Left colon (tissue), 2 donors: ENCODE data around the gene SLC35G6. TPM values are rescaled to one million over a fixed set of nuclear protein-coding genes. Genes with fewer than 3 reads are reported as not detected.
A peak's percentile ranks its signal among the peaks of the same experiment; 100 is the strongest.
"Not testable (repeated sequence)": the region's sequence is repeated elsewhere in the genome, so short reads cannot be mapped to it uniquely, and the experiment has no call there.

Source experiments
- ATAC-seq: fragments of 200-7000 bp; cut with Tn5 transposase; one replicate; pipeline ENCODE4 v1.9.1; 2020; ENCODE audit warnings: mild to moderate bottlenecking, moderate library complexity
- DNase-seq, 2 donors: peaks; one replicate each; pipeline ENCODE4 v3.0.0-alpha.2; 2020
- intact Hi-C, 2 donors: fragments of 100-400 bp; cut with DNase I in 1 of 2; cut with micrococcal nuclease in 1 of 2; formaldehyde crosslinking; loops; one replicate each; pipeline versions ENCODE4 v1.11.2 to v1.14.0; 2022; cut with DNase I, micrococcal nuclease
- long read RNA-seq: library from polyadenylated mRNA; unstranded; transcript quantifications from one replicate; pipeline ENCODE4 v2.0.0, GENCODE V29; 2021
- total RNA-seq, 2 donors: library from RNA; stranded (reverse); fragmentation: NEBNext Ultra II Directional; extraction: Animal tissue kit (Norgen Biotek cat#: 25700); gene quantifications; one replicate each; pipeline ENCODE4 v1.2.1, GENCODE V29; 2021
- donor health status: DM: no; HTN: no; CAD: no.
- donor health status: DM: yes; HTN: yes; CAD: no.

The SLC35G6 gene
- total RNA-seq, result not detected
- long read RNA-seq, partial matches to known transcripts, result 0 of 1 reads
- long read RNA-seq, other reads (novel, unspliced or antisense), result 1 of 1 reads

GRCh38 chr17:7481275-7481674 lies at the start of gene SLC35G6:
Gene SLC35G6 (plus strand): TSS chr17:7481446. CDS start chr17:7481517, 71 bp downstream.
- intact Hi-C loops, ATAC-seq, DNase-seq: not testable (repeated sequence)

- ATAC-seq, result no peak
- intact Hi-C loops, result loop anchor here in 1 of 2 donors (10.0 kb wide), 1 partner anchor 77 kb away; the partner anchor contains the start of genes KCTD11 and TMEM95
- DNase-seq, result no peak
These were observed 49.0 kb upstream of the SLC35G6 start for GRCh38 chr17:7432296-7432695.

GRCh38 chr17:7435676-7436555 lies 45.3 kb upstream of the SLC35G6 start:
- DNase-seq, result peak; percentile 61 to 75
- peak; percentile 43 for ATAC-seq
- intact Hi-C loops, result loop anchor here in 1 of 2 donors (10.0 kb wide), 1 partner anchor 81 kb away; the partner anchor contains the start of genes KCTD11 and TMEM95

DNA sequence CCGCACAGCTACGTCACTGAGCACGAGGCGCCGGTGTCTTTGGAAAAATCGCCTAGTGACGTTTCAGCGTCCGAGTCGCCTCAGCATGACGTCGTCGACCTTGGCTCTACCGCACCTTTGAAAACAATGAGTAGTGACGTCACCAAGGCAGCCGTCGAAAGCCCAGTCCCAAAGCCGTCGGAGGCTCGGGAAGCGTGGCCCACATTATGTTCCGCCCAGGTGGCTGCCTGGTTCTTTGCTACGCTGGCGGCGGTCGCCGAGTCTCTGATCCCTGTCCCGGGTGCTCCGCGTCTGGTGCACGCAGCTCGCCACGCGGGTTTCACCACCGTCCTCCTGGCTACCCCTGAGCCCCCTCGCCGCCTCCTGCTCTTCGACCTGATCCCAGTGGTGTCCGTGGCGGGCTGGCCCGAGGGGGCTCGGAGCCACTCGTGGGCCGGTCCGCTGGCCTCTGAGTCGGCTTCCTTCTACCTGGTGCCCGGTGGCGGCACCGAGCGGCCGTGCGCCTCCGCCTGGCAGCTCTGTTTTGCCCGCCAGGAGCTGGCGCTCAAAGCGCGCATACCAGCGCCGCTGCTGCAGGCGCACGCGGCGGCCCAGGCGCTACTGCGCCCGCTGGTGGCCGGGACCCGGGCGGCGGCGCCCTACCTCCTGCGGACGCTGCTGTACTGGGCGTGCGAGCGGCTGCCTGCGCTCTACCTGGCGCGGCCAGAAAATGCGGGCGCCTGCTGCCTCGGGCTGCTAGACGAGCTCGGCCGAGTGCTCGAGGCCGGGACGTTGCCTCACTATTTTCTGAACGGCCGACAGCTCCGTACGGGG lies 44.5 kb upstream of the SLC35G6 start:
- ATAC-seq (peak; percentile 72), DNase-seq (peak; percentile 74 to 87)
- intact Hi-C loops, result loop anchor here in 1 of 2 donors (10.0 kb wide), 1 partner anchor 82 kb away; the partner anchor contains the start of genes KCTD11 and TMEM95

DNA sequence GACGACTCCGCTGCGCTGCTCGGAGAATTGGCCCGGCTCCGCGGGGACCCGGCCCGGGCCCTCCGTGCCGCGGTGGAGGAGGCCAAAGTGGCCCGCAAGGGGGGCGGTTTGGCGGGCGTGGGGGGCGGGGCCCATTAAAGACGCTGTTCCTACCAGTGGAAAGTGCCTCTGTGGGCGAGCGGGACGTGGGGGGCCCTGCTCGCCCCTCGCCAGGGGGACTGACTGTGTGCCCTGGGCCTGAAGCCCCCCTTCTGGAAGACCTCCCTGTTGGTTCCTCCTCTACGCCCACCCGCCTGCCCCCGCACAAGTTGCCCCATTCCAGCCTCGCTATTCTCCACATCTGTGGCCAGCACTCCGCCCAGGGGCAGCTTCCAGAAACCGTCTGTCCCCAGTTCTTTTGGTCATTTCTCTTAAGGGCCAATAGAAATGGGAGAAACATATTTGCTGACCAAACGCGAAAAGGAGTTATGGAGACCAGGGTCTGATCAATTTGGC lies 43.8 kb upstream of the SLC35G6 start:
- intact Hi-C loops, result loop anchor here in 1 of 2 donors (10.0 kb wide), 1 partner anchor 83 kb away; the partner anchor contains the start of genes KCTD11 and TMEM95
- ATAC-seq (no peak), DNase-seq (no peak)

DNA sequence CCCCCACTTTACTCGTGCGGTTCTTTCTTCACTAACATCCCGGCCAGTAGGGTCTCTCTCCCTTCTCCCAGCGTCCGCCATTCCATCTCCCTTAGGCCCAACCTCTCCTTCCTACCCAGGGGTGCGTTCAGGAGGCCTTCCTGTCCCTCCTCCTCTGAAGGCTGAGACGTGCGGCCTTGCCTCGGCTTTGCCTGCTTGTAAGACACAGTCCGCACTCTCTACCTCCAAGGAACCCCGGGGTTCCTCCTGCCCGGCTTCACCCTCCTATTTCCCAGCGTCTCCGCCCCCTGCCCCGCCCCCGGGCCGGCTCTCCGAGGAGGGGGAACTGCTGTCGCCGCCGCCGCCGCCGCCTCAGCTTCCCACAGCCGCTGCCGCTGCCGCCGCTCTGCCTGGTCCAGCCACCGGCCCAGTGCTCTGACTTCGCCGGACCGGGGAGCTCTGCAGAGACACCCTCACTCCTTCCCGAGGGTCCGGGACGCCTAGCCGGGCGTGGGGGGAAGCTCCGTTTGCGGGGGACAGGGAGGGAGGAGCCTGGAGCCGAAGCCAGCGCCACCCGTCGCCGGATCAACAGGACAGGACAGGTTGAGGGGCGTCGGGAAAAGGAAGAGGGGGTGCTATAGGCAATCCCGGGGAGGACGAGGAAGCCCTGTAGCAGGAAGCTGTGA lies 43.2 kb upstream of the SLC35G6 start:
- ATAC-seq (no peak), DNase-seq (peak; percentile 54 to 66)
- intact Hi-C loops, result loop anchor here in 1 of 2 donors (10.0 kb wide), 1 partner anchor 83 kb away; the partner anchor contains the start of genes KCTD11 and TMEM95

DNA sequence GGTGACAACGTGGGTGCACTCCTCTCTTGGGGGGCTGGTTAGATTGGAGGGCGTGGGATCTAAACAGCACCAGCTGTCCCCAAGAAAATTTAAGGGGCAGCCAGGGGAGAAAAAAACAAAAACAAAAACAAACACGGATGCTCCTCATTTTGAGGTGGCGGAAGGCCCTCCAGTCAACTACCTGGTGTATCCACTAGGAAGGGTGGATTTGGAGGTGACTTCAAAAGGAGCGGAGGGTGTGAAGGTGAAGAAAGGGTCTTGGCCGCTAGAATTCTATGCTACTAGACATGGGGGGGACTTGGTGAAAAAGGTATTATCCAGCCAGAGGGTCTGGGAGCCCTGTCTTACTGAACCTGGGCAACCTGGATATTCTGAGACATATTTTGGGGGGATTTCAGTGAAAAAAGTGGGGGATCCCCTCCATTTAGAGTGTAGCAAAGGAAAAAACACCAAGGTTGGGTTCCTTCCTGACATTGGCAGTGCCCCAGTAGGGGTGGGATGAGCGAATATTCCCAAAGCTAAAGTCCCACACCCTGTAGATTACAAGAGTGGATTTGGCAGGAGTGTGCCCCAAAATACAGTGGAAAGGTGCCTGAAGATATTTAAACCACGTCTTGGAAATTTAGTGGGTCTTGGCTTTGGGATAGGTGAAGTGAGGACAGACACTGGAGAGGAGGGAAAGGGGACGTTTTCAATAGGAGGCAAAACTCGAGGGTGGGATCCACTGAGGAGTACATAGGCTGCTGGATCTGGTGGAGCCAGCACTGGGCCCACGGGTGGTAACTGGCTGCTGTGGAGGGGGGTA lies 42.4 kb upstream of the SLC35G6 start:
- intact Hi-C loops, result loop anchor here in 1 of 2 donors (10.0 kb wide), 1 partner anchor 84 kb away; the partner anchor contains the start of genes KCTD11 and TMEM95
- ATAC-seq (no peak), DNase-seq (no peak)

GRCh38 chr17:7439462-7440112 lies 41.7 kb upstream of the SLC35G6 start, which contains the start of gene FGF11:
Gene FGF11 (plus strand): TSS chr17:7439512. CDS start chr17:7439621, 109 bp downstream.
- no peak for DNase-seq
- intact Hi-C loops, result loop anchor here in 1 of 2 donors (10.0 kb wide), 1 partner anchor 85 kb away; the partner anchor contains the start of genes KCTD11 and TMEM95
- no peak for ATAC-seq

- intact Hi-C loops, result no loop called here
- ATAC-seq, result no peak
- peak; percentile 60 to 68 for DNase-seq
These were observed 41.0 kb upstream of the SLC35G6 start for GRCh38 chr17:7440113-7440833.

- DNase-seq, result peak in 1 of 2 donors; percentile 27
- ATAC-seq, result no peak
- intact Hi-C loops, result no loop called here
These were observed 40.4 kb upstream of the SLC35G6 start for GRCh38 chr17:7440834-7441195.

- intact Hi-C loops, result no loop called here
- DNase-seq, result no peak
- no peak for ATAC-seq
These were observed 40.0 kb upstream of the SLC35G6 start for GRCh38 chr17:7441266-7441665.

- ATAC-seq, result no peak
- intact Hi-C loops, result no loop called here
- no peak for DNase-seq
These were observed 39.1 kb upstream of the SLC35G6 start for GRCh38 chr17:7442142-7442541.

DNA sequence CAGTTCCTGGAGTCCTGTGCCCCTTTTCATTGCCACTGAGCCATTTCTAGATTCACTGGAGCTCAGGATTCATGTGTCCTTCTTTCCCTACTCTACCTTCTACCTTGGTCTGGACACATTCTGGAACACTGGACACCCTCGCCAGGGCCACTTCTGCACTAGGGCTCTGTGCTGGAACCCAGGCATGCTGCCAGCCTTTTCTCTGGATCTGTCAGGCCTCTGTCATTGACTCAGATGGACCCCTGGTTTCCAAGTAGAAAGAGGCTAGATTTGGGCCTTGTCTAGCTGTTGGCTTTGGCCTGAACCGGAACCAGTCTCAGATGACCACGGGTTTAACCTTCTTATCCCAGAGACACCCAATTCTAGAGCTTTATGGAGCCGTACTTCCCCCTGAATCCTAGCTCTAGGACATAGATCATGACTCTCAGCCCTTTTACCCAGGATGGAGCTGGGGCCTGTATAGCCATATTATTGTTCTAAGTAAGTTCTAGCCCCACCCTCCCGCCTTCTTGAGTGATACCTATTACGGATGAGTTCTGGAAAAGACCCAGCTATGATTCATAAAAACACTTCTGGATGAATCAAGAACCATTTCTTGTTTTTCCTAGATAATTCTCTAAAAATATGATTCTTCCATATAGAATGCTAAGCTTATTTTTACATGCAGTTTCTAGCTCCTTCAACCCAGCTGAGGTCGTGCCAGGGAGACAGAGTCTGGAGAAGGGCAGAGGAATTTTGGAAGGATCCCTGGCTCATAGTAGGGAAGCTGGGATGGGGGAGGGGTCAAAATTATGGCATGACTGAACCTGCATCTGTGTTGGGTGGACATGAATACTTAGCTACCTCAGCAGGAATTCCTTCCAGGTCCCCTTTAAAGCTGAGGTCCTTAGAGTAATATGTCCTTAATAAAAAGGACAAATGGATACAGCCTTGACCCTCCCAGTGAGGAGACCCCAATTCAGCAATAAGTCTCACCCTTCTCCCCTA lies 37.5 kb upstream of the SLC35G6 start:
- DNase-seq, result no peak
- intact Hi-C loops, result no loop called here
- ATAC-seq, result no peak

- intact Hi-C loops, result no loop called here
- ATAC-seq (peak; percentile 84), DNase-seq (peak; percentile 84 to 87)
These were observed 36.3 kb upstream of the SLC35G6 start, which contains the start of gene CHRNB1 for GRCh38 chr17:7444682-7445618. Gene CHRNB1 (plus strand): TSS chr17:7445061. CDS start chr17:7445128, 67 bp downstream.
